Mucosa of rectum (tissue), 2 donors: Measurements from ENCODE around the gene WNK2.

ENCODE experiments used
- H3K27ac ChIP-seq, 2 donors: one replicate each; pipeline ENCODE4 v1.7.0; 2013; ENCODE audit warnings: inconsistent platforms in 2 of 2, low read depth in 2 of 2, low read length in 2 of 2
- H3K27me3 ChIP-seq, 2 donors: one replicate each; pipeline ENCODE4 v1.7.0; 2013; ENCODE audit warnings: low read length in 2 of 2; ENCODE audit not compliant: control insufficient read depth in 2 of 2, insufficient read depth in 2 of 2
- H3K36me3 ChIP-seq, 2 donors: one replicate each; pipeline ENCODE4 v1.7.0; 2013; ENCODE audit warnings: low read length in 2 of 2; ENCODE audit not compliant: control insufficient read depth in 2 of 2, insufficient read depth in 2 of 2
- H3K4me1 ChIP-seq, 2 donors: one replicate each; pipeline ENCODE4 v1.7.0; 2013; ENCODE audit warnings: low read length in 2 of 2, mild to moderate bottlenecking in 1 of 2; ENCODE audit not compliant: control insufficient read depth in 2 of 2, insufficient read depth in 2 of 2
- H3K4me3 ChIP-seq, 2 donors: one replicate each; pipeline ENCODE4 v1.7.0; 2013; ENCODE audit warnings: low read length in 2 of 2
- H3K9ac ChIP-seq, 2 donors: one replicate each; pipeline ENCODE4 v1.7.0; 2013; ENCODE audit warnings: low read length in 2 of 2, low read depth in 1 of 2, mild to moderate bottlenecking in 1 of 2
- H3K9me3 ChIP-seq, 2 donors: one replicate each; pipeline ENCODE4 v1.7.0; 2013; ENCODE audit warnings: low read length in 2 of 2; ENCODE audit not compliant: control insufficient read depth in 2 of 2
- donor health status: healthy.
- donor health status: Normal muscosa, but diverticular disease.

Gene WNK2

GRCh38 chr9:93200449-93200742 lies 16.5 kb downstream of the WNK2 start:
- Histone ChIP-seq H3K9me3 (no peaks in the 10 kb centered on the region), H3K4me3 (no peak overlapping the region), H3K27ac (peak overlapping the region; percentile 90 to 92), H3K27me3 (no peaks in the 10 kb centered on the region), H3K36me3 (no peaks in the 10 kb centered on the region), H3K4me1 (peaks cover 43 to 76% of the 10 kb centered on the region in 2 donors), H3K9ac (peak overlapping the region in 1 of 2 donors; percentile 23)

GRCh38 chr9:93200989-93201334 lies 17.0 kb downstream of the WNK2 start:
- Histone ChIP-seq H3K36me3 (no peaks in the 10 kb centered on the region), H3K9ac (peak overlapping the region; percentile 35 to 45), H3K27me3 (no peaks in the 10 kb centered on the region), H3K27ac (peak overlapping the region; percentile 90 to 92), H3K4me3 (no peak overlapping the region), H3K9me3 (no peaks in the 10 kb centered on the region), H3K4me1 (peaks cover 46 to 76% of the 10 kb centered on the region in 2 donors)

GRCh38 chr9:93203026-93203717 lies 19.2 kb downstream of the WNK2 start:
- Histone ChIP-seq H3K27me3 (no peaks in the 10 kb centered on the region), H3K4me1 (peaks cover 52 to 75% of the 10 kb centered on the region in 2 donors), H3K36me3 (no peaks in the 10 kb centered on the region), H3K9ac (peak overlapping the region; percentile 47 to 65), H3K4me3 (peak overlapping the region; percentile 40 to 54), H3K9me3 (no peaks in the 10 kb centered on the region), H3K27ac (peak overlapping the region; percentile 90 to 92)

GRCh38 chr9:93203718-93204469 lies 20.0 kb downstream of the WNK2 start:
- Histone ChIP-seq H3K9me3 (no peaks in the 10 kb centered on the region), H3K9ac (peak overlapping the region; percentile 41 to 65), H3K27me3 (no peaks in the 10 kb centered on the region), H3K27ac (peak overlapping the region; percentile 90 to 92), H3K36me3 (no peaks in the 10 kb centered on the region), H3K4me1 (peaks cover 60 to 80% of the 10 kb centered on the region in 2 donors), H3K4me3 (peak overlapping the region; percentile 40 to 54)

GRCh38 chr9:93204470-93205043 lies 20.6 kb downstream of the WNK2 start:
- Histone ChIP-seq H3K9ac (peak overlapping the region; percentile 1 to 65), H3K27ac (peak overlapping the region; percentile 29 to 90), H3K36me3 (no peaks in the 10 kb centered on the region), H3K27me3 (no peaks in the 10 kb centered on the region), H3K4me1 (peaks cover 66 to 82% of the 10 kb centered on the region in 2 donors), H3K4me3 (no peak overlapping the region), H3K9me3 (no peaks in the 10 kb centered on the region)

GRCh38 chr9:93205045-93205768 lies 21.3 kb downstream of the WNK2 start:
- H3K27ac ChIP-seq, result peak overlapping the region; percentile 29 to 90
- no peaks in the 10 kb centered on the region for H3K36me3 ChIP-seq
- H3K4me3 ChIP-seq, result no peak overlapping the region
- peaks cover 72 to 88% of the 10 kb centered on the region in 2 donors for H3K4me1 ChIP-seq
- H3K9me3 ChIP-seq, result no peaks in the 10 kb centered on the region
- no peaks in the 10 kb centered on the region for H3K27me3 ChIP-seq
- peak overlapping the region; percentile 1 to 65 for H3K9ac ChIP-seq

GRCh38 chr9:93205896-93206575 lies 22.1 kb downstream of the WNK2 start:
- H3K36me3 ChIP-seq, result no peaks in the 10 kb centered on the region
- peak overlapping the region; percentile 85 to 90 for H3K27ac ChIP-seq
- no peak overlapping the region for H3K4me3 ChIP-seq
- peaks cover 72 to 88% of the 10 kb centered on the region in 2 donors for H3K4me1 ChIP-seq
- H3K27me3 ChIP-seq, result no peaks in the 10 kb centered on the region
- H3K9me3 ChIP-seq, result no peaks in the 10 kb centered on the region
- peak overlapping the region in 1 of 2 donors; percentile 65 for H3K9ac ChIP-seq

GRCh38 chr9:93206576-93207155 lies 22.7 kb downstream of the WNK2 start:
- Histone ChIP-seq H3K27me3 (no peaks in the 10 kb centered on the region), H3K9me3 (no peaks in the 10 kb centered on the region), H3K4me1 (peaks cover 66 to 83% of the 10 kb centered on the region in 2 donors), H3K4me3 (no peak overlapping the region), H3K9ac (peak overlapping the region in 1 of 2 donors; percentile 42), H3K36me3 (no peaks in the 10 kb centered on the region), H3K27ac (peak overlapping the region; percentile 85 to 89)

GRCh38 chr9:93207326-93207814 lies 23.4 kb downstream of the WNK2 start:
- no peaks in the 10 kb centered on the region for H3K9me3 ChIP-seq
- no peak overlapping the region for H3K4me3 ChIP-seq
- no peaks in the 10 kb centered on the region for H3K27me3 ChIP-seq
- no peaks in the 10 kb centered on the region for H3K36me3 ChIP-seq
- peak overlapping the region; percentile 26 to 42 for H3K9ac ChIP-seq
- H3K27ac ChIP-seq, result peak overlapping the region; percentile 85 to 89
- H3K4me1 ChIP-seq, result peaks cover 59 to 78% of the 10 kb centered on the region in 2 donors
